Activated CD4-positive, alpha-beta T cell treated with anti-CD3 and anti-CD28 coated beads, Interleukin-2, Interleukin-4, amounts not matched to agents 100 ng/mL and 50 ng/mL, durations not matched to agents 16 hours and 8 hours (primary cell): ENCODE data around the gene LINGO4.
A peak's percentile ranks its signal among the peaks of the same experiment; 100 is the strongest.

Source experiments
- DNase-seq: peaks from one replicate; pipeline ENCODE4 v3.0.0-alpha.2; 2020; ENCODE audit warnings: low spot score

Gene LINGO4

GRCh38 chr1:151833172-151833900, 28.1 kb upstream of the LINGO4 start:
- no peak for DNase-seq

- no peak for DNase-seq
Observed at GRCh38 chr1:151832318-151832980, 27.2 kb upstream of the LINGO4 start.

GRCh38 chr1:151831605-151832004, 26.4 kb upstream of the LINGO4 start, which contains the start of gene RORC:
Gene RORC, minus strand, starts transcription at chr1:151831802. Its CDS starts 38 bp downstream, at chr1:151831764.
- DNase-seq: no peak

- DNase-seq: no peak
Observed at GRCh38 chr1:151831256-151831591, 26.0 kb upstream of the LINGO4 start.

- no peak for DNase-seq
Observed at GRCh38 chr1:151830055-151830454, 24.8 kb upstream of the LINGO4 start.

- DNase-seq: peak; percentile 71
Observed at GRCh38 chr1:151829352-151830046, 24.3 kb upstream of the LINGO4 start.

- DNase-seq: no peak
Observed at GRCh38 chr1:151828921-151829320, 23.7 kb upstream of the LINGO4 start.

GRCh38 chr1:151827853-151828252, 22.6 kb upstream of the LINGO4 start:
- DNase-seq: no peak

- no peak for DNase-seq
Observed at GRCh38 chr1:151825751-151826660, 20.8 kb upstream of the LINGO4 start.

- DNase-seq: no peak
Observed at GRCh38 chr1:151825204-151825603, 20.0 kb upstream of the LINGO4 start.

- DNase-seq: no peak
Observed at GRCh38 chr1:151823175-151823574, 18.0 kb upstream of the LINGO4 start.

- DNase-seq: no peak
Observed at GRCh38 chr1:151822404-151822803, 17.2 kb upstream of the LINGO4 start.

GRCh38 chr1:151820940-151821339, 15.7 kb upstream of the LINGO4 start:
- DNase-seq: no peak

- DNase-seq: peak; percentile 57
Observed at GRCh38 chr1:151819976-151820623, 14.9 kb upstream of the LINGO4 start.

- DNase-seq: no peak
Observed at GRCh38 chr1:151819227-151819835, 14.1 kb upstream of the LINGO4 start.

- no peak for DNase-seq
Observed at GRCh38 chr1:151817353-151817730, 12.1 kb upstream of the LINGO4 start.

- DNase-seq: no peak
Observed at GRCh38 chr1:151816548-151817352, 11.5 kb upstream of the LINGO4 start.

- DNase-seq: no peak
Observed at GRCh38 chr1:151815716-151816327, 10.6 kb upstream of the LINGO4 start.

- no peak for DNase-seq
Observed at GRCh38 chr1:151814971-151815545, 9.8 kb upstream of the LINGO4 start.
